ENCODE measurements around the gene TUB. TPM values are rescaled to one million over a fixed set of nuclear protein-coding genes. Genes with fewer than 3 reads are reported as not detected.

TUB gene
- total RNA-seq, 2 experiments from 2014 or later = 0.05 to 0.16 TPM

GRCh38 chr11:8039530-8040260 is 41.3 kb upstream of the TUB start:
- peaks cover 4% of the 10 kb centered on the region for H3K27me3 Mint-ChIP-seq
- CTCF ChIA-PET = interaction anchor here (0.7 to 1.4 kb wide), 2 partner anchors 60 kb away, joined by 3 to 6 read pairs; no protein-coding TSS in a partner anchor
- intact Hi-C loops (cut with micrococcal nuclease) = loop anchor here (5.0 kb wide), 1 partner anchor 53 kb away; no protein-coding TSS in a partner anchor

GRCh38 chr11:8040261-8040920 is 40.6 kb upstream of the TUB start:
- H3K27me3 Mint-ChIP-seq = peaks cover 6% of the 10 kb centered on the region
- no peaks in the 10 kb centered on the region for H3K36me3 Mint-ChIP-seq (ENCODE audit: low read depth)
- no peak overlapping the region for H3K4me3 Mint-ChIP-seq
- intact Hi-C loops (cut with micrococcal nuclease) = no loop called here
- no peaks in the 10 kb centered on the region for H3K9me3 Mint-ChIP-seq
- no peak for ATAC-seq
- POLR2A ChIA-PET = no interaction called here
- H3K27ac Mint-ChIP-seq = no peak overlapping the region
- no peak for DNase-seq
- H3K4me1 Mint-ChIP-seq (ENCODE audit: low read depth) = no peaks in the 10 kb centered on the region
- CTCF ChIA-PET = interaction anchor here (0.7 kb wide), 1 partner anchor 59 kb away, joined by 3 read pairs; no protein-coding TSS in a partner anchor
- TF ChIP-seq CTCF (IDR thresholded peaks at IDR 0.05) = no peak

More at GRCh38 chr11:8039530-8040260, 41.3 kb upstream of the TUB start:
- Mint-ChIP-seq H3K36me3 (ENCODE audit: low read depth) (no peaks in the 10 kb centered on the region), H3K27ac (no peak overlapping the region), H3K9me3 (no peaks in the 10 kb centered on the region), H3K4me1 (ENCODE audit: low read depth) (no peaks in the 10 kb centered on the region), H3K4me3 (no peak overlapping the region)
- DNase-seq = no peak
- POLR2A ChIA-PET = no interaction called here
- TF ChIP-seq CTCF (IDR thresholded peaks at IDR 0.05) = no peak
- ATAC-seq = no peak

- Mint-ChIP-seq H3K36me3 (ENCODE audit: low read depth) (no peaks in the 10 kb centered on the region), H3K27me3 (peaks cover 6% of the 10 kb centered on the region), H3K9me3 (no peaks in the 10 kb centered on the region), H3K27ac (no peak overlapping the region), H3K4me3 (no peak overlapping the region), H3K4me1 (ENCODE audit: low read depth) (no peaks in the 10 kb centered on the region)
- DNase-seq (no peak), ATAC-seq (no peak)
- TF ChIP-seq CTCF (IDR thresholded peaks at IDR 0.05) = no peak
- ChIA-PET POLR2A (no interaction called here), CTCF (no interaction called here)
- intact Hi-C loops (cut with micrococcal nuclease) = no loop called here
These were observed 40.1 kb upstream of the TUB start for GRCh38 chr11:8040921-8041285.

GRCh38 chr11:8041576-8041975 is 39.4 kb upstream of the TUB start:
- no peak for ATAC-seq

More at GRCh38 chr11:8041576-8041975, 39.4 kb upstream of the TUB start:
- Mint-ChIP-seq H3K27ac (no peak overlapping the region), H3K4me3 (no peak overlapping the region), H3K4me1 (ENCODE audit: low read depth) (no peaks in the 10 kb centered on the region), H3K9me3 (no peaks in the 10 kb centered on the region), H3K27me3 (peaks cover 10% of the 10 kb centered on the region), H3K36me3 (ENCODE audit: low read depth) (no peaks in the 10 kb centered on the region)
- ChIA-PET POLR2A (no interaction called here), CTCF (no interaction called here)
- TF ChIP-seq CTCF (IDR thresholded peaks at IDR 0.05) = no peak
- DNase-seq = no peak
- intact Hi-C loops (cut with micrococcal nuclease) = no loop called here

Measured in activated CD8-positive, alpha-beta T cell treated with anti-CD3 and anti-CD28 coated beads for 36 hours (primary cell).